HCT116 (cell line): ENCODE measurements around the gene MYO1B.

Experiments used
- CBX3 ChIP-seq: IDR thresholded peaks from 2 replicates; pipeline ENCODE4 v1.6.1; 2012; ENCODE audit warnings: low read depth
- CTCF ChIP-seq, 3 experiments: fragments of 200-600 bp in 1 of 3; sonication (generic) in 1 of 3; IDR thresholded peaks in 2 of 3; conservative IDR thresholded peaks in 1 of 3; 2 replicates each; pipeline ENCODE4 v1.5.1; 2012 to 2017; ENCODE audit warnings: low read depth in 2 of 3, low read length in 2 of 3, antibody characterized with exemption in 1 of 3, borderline replicate concordance in 1 of 3, control low read depth in 1 of 3, mild to moderate bottlenecking in 1 of 3, mixed read lengths in 1 of 3, mixed run types in 1 of 3, moderate library complexity in 1 of 3; ENCODE audit not compliant: insufficient read depth in 1 of 3
- JUND ChIP-seq: IDR thresholded peaks from 2 replicates; pipeline ENCODE4 v1.6.1; 2012
- ZBTB33 ChIP-seq: IDR thresholded peaks from 2 replicates; pipeline ENCODE4 v1.6.1; 2011; ENCODE audit warnings: mild to moderate bottlenecking, low read length, moderate library complexity; ENCODE audit not compliant: insufficient replicate concordance; ENCODE audit errors: extremely low read depth

GRCh38 chr2:191249156-191249813, 4.1 kb downstream of the MYO1B start:
- TF ChIP-seq CTCF (IDR thresholded peaks at IDR 0.05 in 2 of 3, conservative IDR thresholded peaks at IDR 0.05 in 1 of 3; ENCODE audit: borderline replicate concordance in 1 of 3, insufficient read depth in 1 of 3, low read depth in 2 of 3, low read length in 2 of 3) (no peak), JUND (no peak), ZBTB33 (no peak), CBX3 (no peak)
